GM23338 (cell line): ENCODE results near the gene AKTIP. TPM values are rescaled to one million over a fixed set of nuclear protein-coding genes. Genes with fewer than 3 reads are reported as not detected.

Source experiments
- ATAC-seq: fragments of 200-7000 bp; cut with Tn5 transposase; 3 replicates; pipeline ENCODE4 v1.9.1; 2020
- DNase-seq: peaks from one replicate; pipeline ENCODE4 v3.0.0-alpha.2; 2015; ENCODE audit warnings: low spot score
- H2AFZ ChIP-seq: fragments of 200-600 bp; sonication (generic); 2 replicates; pipeline ENCODE4 v1.8.0; 2016; ENCODE audit warnings: antibody characterized with exemption, mild to moderate bottlenecking, moderate library complexity
- H3F3A ChIP-seq: fragments of 200-600 bp; sonication (generic); replicated peaks from 2 replicates; pipeline ENCODE4 v1.8.0; 2017; ENCODE audit warnings: antibody characterized with exemption, mixed run types, low read depth
- H3K27ac ChIP-seq: fragments of 200-600 bp; sonication (generic); 2 replicates; pipeline ENCODE4 v1.6.1; 2016; ENCODE audit warnings: low read depth
- H3K27me3 ChIP-seq: fragments of 200-600 bp; sonication (generic); 2 replicates; pipeline ENCODE4 v1.8.0; 2016; ENCODE audit warnings: mild to moderate bottlenecking, mixed run types, moderate library complexity; ENCODE audit not compliant: insufficient read depth
- H3K36me3 ChIP-seq: fragments of 200-600 bp; sonication (generic); 2 replicates; pipeline ENCODE4 v1.8.0; 2016; ENCODE audit warnings: mild to moderate bottlenecking; ENCODE audit not compliant: insufficient read depth
- H3K4me1 ChIP-seq: fragments of 200-600 bp; sonication (generic); 2 replicates; pipeline ENCODE4 v1.8.0; 2016; ENCODE audit warnings: mild to moderate bottlenecking, moderate library complexity; ENCODE audit not compliant: insufficient read depth
- H3K4me2 ChIP-seq: fragments of 200-600 bp; sonication (generic); 2 replicates; pipeline ENCODE4 v1.7.1; 2017; ENCODE audit warnings: mixed run types
- H3K4me3 ChIP-seq: fragments of 200-600 bp; sonication (generic); 2 replicates; pipeline ENCODE4 v1.6.1; 2016; ENCODE audit warnings: mixed run types
- H3K79me2 ChIP-seq: fragments of 200-600 bp; sonication (generic); replicated peaks from 2 replicates; pipeline ENCODE4 v1.8.0; 2017; ENCODE audit warnings: mild to moderate bottlenecking; ENCODE audit not compliant: insufficient read depth
- H3K9me2 ChIP-seq: fragments of 200-600 bp; sonication (generic); 2 replicates; pipeline ENCODE4 v1.8.0; 2017; ENCODE audit not compliant: insufficient read depth
- H4K20me1 ChIP-seq: fragments of 200-600 bp; sonication (generic); replicated peaks from 2 replicates; pipeline ENCODE4 v1.8.0; 2017; ENCODE audit warnings: mild to moderate bottlenecking; ENCODE audit not compliant: insufficient read depth
- H3K27ac Mint-ChIP-seq: 2 replicates; pipeline ENCODE4 v1.8.0; 2020; ENCODE audit warnings: inconsistent platforms, mild to moderate bottlenecking, moderate library complexity, mixed read lengths
- H3K27me3 Mint-ChIP-seq: 3 replicates; pipeline ENCODE4 v1.8.0; 2022; ENCODE audit warnings: low read depth, mild to moderate bottlenecking, moderate library complexity, mixed read lengths, inconsistent platforms; ENCODE audit not compliant: insufficient read depth, poor library complexity
- H3K36me3 Mint-ChIP-seq: 3 replicates; pipeline ENCODE4 v1.8.0; 2021; ENCODE audit warnings: low read depth, mild to moderate bottlenecking, inconsistent platforms, moderate library complexity, mixed read lengths
- H3K4me1 Mint-ChIP-seq: 3 replicates; pipeline ENCODE4 v1.8.0; 2020; ENCODE audit warnings: mild to moderate bottlenecking, inconsistent platforms, mixed read lengths
- H3K4me3 Mint-ChIP-seq: 3 replicates; pipeline ENCODE4 v1.8.0; 2021; ENCODE audit warnings: moderate library complexity, mild to moderate bottlenecking, inconsistent platforms, mixed read lengths
- H3K9me3 Mint-ChIP-seq: 3 replicates; pipeline ENCODE4 v1.8.0; 2020; ENCODE audit warnings: moderate library complexity, mild to moderate bottlenecking, inconsistent platforms, mixed read lengths
- CREB1 ChIP-seq: fragments of 250-450 bp; sonication (Bioruptor Pico); IDR thresholded peaks from 2 replicates; pipeline ENCODE4 v1.5.0; 2020; ENCODE audit warnings: low read depth, mild to moderate bottlenecking, moderate library complexity
- EZH2 ChIP-seq: fragments of 200-600 bp; sonication (generic); IDR thresholded peaks from one replicate; pipeline ENCODE4 v1.8.0; 2017; ENCODE audit warnings: antibody characterized with exemption, mild to moderate bottlenecking, low read depth; ENCODE audit not compliant: unreplicated experiment
- NANOG ChIP-seq: IDR thresholded peaks from 2 replicates; pipeline ENCODE4 v1.6.1; 2016; ENCODE audit warnings: antibody characterized with exemption, borderline replicate concordance
- POLR2AphosphoS5 ChIP-seq: IDR thresholded peaks from 2 replicates; pipeline ENCODE4 v1.6.1; 2016; ENCODE audit warnings: antibody characterized with exemption, low read depth
- STAT1 ChIP-seq: IDR thresholded peaks from one replicate; pipeline ENCODE4 v1.6.1; 2016; ENCODE audit warnings: antibody characterized with exemption; ENCODE audit not compliant: unreplicated experiment
- ZNF114 ChIP-seq: fragments of 250-450 bp; sonication (Bioruptor Pico); IDR thresholded peaks from 2 replicates; pipeline ENCODE4 v1.5.0; 2020; ENCODE audit warnings: mild to moderate bottlenecking, moderate library complexity
- polyA plus RNA-seq: library from polyadenylated mRNA; unstranded; fragments of >200 nt; fragmentation: Nextera tagmentation; extraction: Ambion mirVana; gene quantifications from 2 replicates; pipeline ENCODE4 v1.2.1, GENCODE V29; 2016
- total RNA-seq: library from RNA; depleted of rRNA; stranded (reverse); fragments of >200 nt; shearing (Covaris generic); gene quantifications from 2 replicates; pipeline ENCODE4 v1.2.3, GENCODE V29; 2014
- TF ChIP-seq, protein P1 (sequence below): fragments of 250-450 bp; sonication (Bioruptor Pico); IDR thresholded peaks from 2 replicates; pipeline ENCODE4 v1.5.0; 2020; ENCODE audit warnings: mild to moderate bottlenecking, moderate library complexity

AKTIP gene
- total and polyA plus RNA-seq, 2 experiments from 2014 or later = 17.3 to 21.6 TPM

DNA sequence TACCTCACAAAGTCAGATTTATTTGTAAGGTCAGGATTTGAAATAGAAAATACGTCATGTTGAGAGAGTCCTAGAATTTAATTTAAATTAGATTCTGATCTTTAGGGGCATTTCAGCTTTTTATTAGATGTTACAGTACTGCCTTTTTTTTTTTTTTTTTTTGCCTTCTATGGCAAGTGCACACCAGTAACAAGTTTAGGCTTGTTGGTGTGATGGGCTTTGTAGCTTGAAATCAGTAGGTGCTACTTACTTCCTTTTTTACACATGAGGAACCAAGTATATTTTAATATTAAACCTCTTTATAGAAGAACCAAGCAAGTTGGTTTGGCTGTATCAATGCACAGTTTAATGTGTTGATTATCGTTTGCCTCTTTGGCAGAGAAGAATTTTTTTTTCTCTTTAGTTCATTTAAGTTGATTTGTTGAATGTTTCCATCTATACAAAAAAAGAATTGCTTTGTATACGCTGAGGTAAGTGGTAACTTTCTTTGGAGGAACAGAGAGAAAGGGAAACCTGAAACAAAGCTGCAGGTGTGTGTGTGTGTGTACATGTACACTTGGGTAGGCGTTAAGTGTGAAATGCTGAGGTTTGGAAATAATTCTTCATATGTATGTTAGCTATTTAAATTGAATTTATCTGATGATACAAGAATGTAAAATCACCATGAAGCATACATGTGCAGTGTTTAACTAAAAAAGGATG is 53.0 kb downstream of the AKTIP start (continued):
- TF ChIP-seq, protein P1, sequence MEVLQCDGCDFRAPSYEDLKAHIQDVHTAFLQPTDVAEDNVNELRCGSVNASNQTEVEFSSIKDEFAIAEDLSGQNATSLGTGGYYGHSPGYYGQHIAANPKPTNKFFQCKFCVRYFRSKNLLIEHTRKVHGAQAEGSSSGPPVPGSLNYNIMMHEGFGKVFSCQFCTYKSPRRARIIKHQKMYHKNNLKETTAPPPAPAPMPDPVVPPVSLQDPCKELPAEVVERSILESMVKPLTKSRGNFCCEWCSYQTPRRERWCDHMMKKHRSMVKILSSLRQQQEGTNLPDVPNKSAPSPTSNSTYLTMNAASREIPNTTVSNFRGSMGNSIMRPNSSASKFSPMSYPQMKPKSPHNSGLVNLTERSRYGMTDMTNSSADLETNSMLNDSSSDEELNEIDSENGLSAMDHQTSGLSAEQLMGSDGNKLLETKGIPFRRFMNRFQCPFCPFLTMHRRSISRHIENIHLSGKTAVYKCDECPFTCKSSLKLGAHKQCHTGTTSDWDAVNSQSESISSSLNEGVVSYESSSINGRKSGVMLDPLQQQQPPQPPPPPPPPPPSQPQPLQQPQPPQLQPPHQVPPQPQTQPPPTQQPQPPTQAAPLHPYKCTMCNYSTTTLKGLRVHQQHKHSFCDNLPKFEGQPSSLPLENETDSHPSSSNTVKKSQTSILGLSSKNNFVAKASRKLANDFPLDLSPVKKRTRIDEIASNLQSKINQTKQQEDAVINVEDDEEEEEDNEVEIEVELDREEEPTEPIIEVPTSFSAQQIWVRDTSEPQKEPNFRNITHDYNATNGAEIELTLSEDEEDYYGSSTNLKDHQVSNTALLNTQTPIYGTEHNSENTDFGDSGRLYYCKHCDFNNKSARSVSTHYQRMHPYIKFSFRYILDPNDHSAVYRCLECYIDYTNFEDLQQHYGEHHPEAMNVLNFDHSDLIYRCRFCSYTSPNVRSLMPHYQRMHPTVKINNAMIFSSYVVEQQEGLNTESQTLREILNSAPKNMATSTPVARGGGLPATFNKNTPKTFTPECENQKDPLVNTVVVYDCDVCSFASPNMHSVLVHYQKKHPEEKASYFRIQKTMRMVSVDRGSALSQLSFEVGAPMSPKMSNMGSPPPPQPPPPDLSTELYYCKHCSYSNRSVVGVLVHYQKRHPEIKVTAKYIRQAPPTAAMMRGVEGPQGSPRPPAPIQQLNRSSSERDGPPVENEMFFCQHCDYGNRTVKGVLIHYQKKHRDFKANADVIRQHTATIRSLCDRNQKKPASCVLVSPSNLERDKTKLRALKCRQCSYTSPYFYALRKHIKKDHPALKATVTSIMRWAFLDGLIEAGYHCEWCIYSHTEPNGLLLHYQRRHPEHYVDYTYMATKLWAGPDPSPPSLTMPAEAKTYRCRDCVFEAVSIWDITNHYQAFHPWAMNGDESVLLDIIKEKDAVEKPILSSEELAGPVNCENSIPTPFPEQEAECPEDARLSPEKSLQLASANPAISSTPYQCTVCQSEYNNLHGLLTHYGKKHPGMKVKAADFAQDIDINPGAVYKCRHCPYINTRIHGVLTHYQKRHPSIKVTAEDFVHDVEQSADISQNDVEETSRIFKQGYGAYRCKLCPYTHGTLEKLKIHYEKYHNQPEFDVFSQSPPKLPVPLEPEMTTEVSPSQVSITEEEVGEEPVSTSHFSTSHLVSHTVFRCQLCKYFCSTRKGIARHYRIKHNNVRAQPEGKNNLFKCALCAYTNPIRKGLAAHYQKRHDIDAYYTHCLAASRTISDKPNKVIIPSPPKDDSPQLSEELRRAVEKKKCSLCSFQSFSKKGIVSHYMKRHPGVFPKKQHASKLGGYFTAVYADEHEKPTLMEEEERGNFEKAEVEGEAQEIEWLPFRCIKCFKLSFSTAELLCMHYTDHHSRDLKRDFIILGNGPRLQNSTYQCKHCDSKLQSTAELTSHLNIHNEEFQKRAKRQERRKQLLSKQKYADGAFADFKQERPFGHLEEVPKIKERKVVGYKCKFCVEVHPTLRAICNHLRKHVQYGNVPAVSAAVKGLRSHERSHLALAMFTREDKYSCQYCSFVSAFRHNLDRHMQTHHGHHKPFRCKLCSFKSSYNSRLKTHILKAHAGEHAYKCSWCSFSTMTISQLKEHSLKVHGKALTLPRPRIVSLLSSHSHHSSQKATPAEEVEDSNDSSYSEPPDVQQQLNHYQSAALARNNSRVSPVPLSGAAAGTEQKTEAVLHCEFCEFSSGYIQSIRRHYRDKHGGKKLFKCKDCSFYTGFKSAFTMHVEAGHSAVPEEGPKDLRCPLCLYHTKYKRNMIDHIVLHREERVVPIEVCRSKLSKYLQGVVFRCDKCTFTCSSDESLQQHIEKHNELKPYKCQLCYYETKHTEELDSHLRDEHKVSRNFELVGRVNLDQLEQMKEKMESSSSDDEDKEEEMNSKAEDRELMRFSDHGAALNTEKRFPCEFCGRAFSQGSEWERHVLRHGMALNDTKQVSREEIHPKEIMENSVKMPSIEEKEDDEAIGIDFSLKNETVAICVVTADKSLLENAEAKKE (CRISPR knock-in tag) = no peak
- TF ChIP-seq STAT1 (no peak), NANOG (no peak), ZNF114 (no peak), EZH2 (no peak), POLR2AphosphoS5 (no peak)

DNA sequence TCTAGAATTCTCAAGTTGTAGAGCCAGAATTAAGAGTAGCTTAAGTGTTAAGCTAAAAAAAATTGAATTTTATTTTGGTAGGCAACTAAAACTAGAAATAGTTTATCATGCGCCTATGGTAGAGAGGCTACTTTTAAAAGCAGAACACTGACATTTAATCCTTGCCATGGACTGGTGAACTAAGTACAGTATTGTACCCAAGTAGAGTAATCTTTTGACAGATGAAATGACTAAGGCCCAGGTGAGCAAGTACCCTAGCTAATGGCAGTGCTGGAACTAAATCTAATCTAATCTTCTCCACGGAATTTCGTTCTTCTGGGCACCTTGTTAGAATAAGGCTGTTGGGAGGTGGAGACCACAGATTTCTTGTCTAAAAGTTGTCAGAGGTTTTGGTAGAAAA is 56.9 kb downstream of the AKTIP start:
- Histone ChIP-seq H3K4me1 (no peaks in the 10 kb centered on the region), H2AFZ (no peak overlapping the region), H3K27me3 (no peaks in the 10 kb centered on the region), H3K27ac (no peak overlapping the region), H3K36me3 (peaks cover 8% of the 10 kb centered on the region; the same call in 1 of the 2 replicates), H4K20me1 (no peaks in the 10 kb centered on the region), H3K4me2 (no peak overlapping the region), H3K79me2 (no peaks in the 10 kb centered on the region), H3F3A (no peaks in the 10 kb centered on the region), H3K9me2 (no peaks in the 10 kb centered on the region), H3K4me3 (no peak overlapping the region)
- TF ChIP-seq ZNF114 = no peak
- TF ChIP-seq CREB1 (CRISPR knock-in tag) = no peak
- TF ChIP-seq POLR2AphosphoS5 = no peak
- TF ChIP-seq STAT1 = no peak
- H3K4me3 Mint-ChIP-seq = no peak overlapping the region
- ATAC-seq (no peak), DNase-seq (no peak)
- H3K27ac Mint-ChIP-seq = no peak overlapping the region
- no peaks in the 10 kb centered on the region for H3K27me3 Mint-ChIP-seq
- H3K36me3 Mint-ChIP-seq = peaks cover 28% of the 10 kb centered on the region; the same call in 2 of the 3 replicates
- H3K9me3 Mint-ChIP-seq = no peaks in the 10 kb centered on the region
- no peaks in the 10 kb centered on the region for H3K4me1 Mint-ChIP-seq
